HK-2 (cell line): ENCODE data around the gene SH3BP5L.

Source experiments
- DNase-seq: peaks from one replicate; pipeline ENCODE4 v3.0.0-alpha.2; 2018; ENCODE audit not compliant: unreplicated experiment

The SH3BP5L gene

DNA sequence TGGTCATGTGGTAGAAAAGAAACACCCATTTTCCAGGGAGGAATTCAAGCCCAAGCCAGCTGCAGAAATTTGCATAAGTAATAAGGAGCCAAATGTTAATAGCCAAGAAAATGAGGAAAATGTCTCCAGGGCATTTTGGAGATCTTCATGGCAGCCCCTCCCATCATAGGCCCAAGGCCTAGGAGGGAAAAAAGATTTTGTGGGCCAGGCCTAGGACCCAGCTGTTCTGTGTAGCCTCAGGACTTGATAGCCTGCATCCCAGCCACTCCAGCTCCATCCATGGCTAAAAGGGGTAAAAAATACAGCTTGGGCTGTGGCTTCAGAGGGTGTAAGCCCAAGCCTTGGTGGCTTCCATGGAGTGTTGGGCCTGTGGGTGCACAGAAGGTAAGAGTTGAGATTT, 48.7 kb downstream of the SH3BP5L start:
- DNase-seq: no peak

DNA sequence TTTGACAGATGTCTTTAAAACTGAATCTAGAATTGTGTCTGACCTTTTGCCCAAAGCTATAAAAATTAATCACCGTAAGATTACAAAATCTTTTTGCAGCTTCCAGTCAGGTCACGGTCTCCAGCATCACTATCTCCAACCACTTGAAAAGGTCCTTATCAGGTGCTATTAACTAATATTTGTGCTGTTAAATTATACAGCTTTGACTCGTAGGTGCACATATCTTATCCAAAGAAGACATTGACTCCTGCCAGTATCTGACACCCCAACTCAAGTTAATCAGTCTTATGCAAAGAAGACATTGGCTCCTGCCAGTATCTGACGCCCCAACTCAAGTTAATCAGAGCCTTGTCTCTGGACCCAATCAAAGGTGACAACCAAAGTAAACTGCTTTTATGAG, 50.3 kb downstream of the SH3BP5L start:
- DNase-seq: no peak
